C4-2B (cell line): Measurements from ENCODE around the gene EIF4E1B.

Source experiments
- CTCF ChIP-seq: fragments of 450-650 bp; conservative IDR thresholded peaks from 2 replicates; pipeline ENCODE4 v1.5.1; 2017; ENCODE audit warnings: mild to moderate bottlenecking
- ZFX ChIP-seq: fragments of 450-650 bp; IDR thresholded peaks from 2 replicates; pipeline ENCODE4 v1.6.1; 2017

GRCh38 chr5:176606875-176607274 lies 23.6 kb upstream of the EIF4E1B start:
- no peak for TF ChIP-seq CTCF
- TF ChIP-seq ZFX: no peak
